Epithelial cell of umbilical artery (primary cell): ENCODE data around the gene NUTM2A. TPM values are rescaled to one million over a fixed set of nuclear protein-coding genes. Genes with fewer than 3 reads are reported as not detected.

Source experiments
- total RNA-seq: library from RNA; depleted of rRNA; stranded (reverse); fragments of >200 nt; gene quantifications from 2 replicates; pipeline ENCODE4 v1.2.3, GENCODE V29; 2014

NUTM2A gene, protein sequence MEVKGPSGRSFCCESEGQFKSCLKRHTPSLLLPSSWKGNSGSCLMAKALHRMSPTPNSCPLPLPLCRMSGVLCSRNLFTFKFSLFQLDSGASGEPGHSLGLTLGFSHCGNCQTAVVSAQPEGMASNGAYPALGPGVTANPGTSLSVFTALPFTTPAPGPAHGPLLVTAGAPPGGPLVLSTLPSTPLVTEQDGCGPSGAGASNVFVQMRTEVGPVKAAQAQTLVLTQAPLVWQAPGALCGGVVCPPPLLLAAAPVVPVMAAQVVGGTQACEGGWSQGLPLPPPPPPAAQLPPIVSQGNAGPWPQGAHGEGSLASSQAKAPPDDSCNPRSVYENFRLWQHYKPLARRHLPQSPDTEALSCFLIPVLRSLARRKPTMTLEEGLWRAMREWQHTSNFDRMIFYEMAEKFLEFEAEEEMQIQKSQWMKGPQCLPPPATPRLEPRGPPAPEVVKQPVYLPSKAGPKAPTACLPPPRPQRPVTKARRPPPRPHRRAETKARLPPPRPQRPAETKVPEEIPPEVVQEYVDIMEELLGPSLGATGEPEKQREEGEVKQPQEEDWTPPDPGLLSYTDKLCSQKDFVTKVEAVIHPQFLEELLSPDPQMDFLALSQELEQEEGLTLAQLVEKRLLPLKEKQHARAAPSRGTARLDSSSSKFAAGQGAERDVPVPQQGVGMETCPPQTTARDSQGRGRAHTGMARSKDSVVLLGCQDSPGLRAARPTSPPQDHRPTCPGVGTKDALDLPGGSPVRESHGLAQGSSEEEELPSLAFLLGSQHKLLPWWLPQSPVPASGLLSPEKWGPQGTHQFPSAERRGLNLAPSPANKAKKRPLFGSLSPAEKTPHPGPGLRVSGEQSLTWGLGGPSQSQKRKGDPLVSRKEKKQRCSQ
- 0.15 TPM in 1 of 2 replicates, not detected in the other for total RNA-seq

DNA sequence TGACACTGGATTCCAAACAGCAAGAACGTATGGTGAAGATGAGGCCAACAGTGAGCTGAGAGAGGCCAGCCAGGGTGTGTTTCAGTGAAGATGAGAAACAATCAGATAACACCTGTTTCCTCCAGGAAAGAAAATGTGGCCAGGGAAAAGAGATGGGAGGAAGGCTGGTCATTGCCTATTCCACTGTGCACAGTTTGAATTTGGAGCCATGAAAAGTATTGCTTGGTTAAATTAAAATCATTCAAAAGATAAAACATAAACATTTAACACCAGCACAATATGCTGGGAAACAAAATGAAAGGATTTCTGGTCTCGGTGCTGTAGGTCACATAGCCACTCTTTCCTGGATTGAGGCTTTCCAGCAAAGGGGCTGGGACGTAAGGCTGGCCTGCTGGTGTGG is at the start of gene NUTM2A:
TSS of gene NUTM2A (plus strand) at position 301 of the 400 bp plus-strand sequence. CDS start 383 bp downstream, outside the sequence.

Other genes with a start within 250 kb of the NUTM2A start
- not detected in 2 replicates for gene FAM25A, start 205.2 kb upstream of the NUTM2A start, total RNA-seq
- 237 and 272 TPM in 2 replicates for gene GLUD1, start 130.6 kb upstream of the NUTM2A start, total RNA-seq
- 22.4 and 35.1 TPM in 2 replicates for gene SHLD2, start 130.2 kb upstream of the NUTM2A start, total RNA-seq
- 0.65 and 0.76 TPM in 2 replicates for gene NUTM2D, start 132.3 kb downstream of the NUTM2A start, total RNA-seq